Panc1 (cell line): Measurements from ENCODE around the gene MACROD1.

Experiments
- TF ChIP-seq, protein P1 (sequence below): fragments of 450-650 bp; IDR thresholded peaks from 2 replicates; pipeline ENCODE4 v1.5.1; 2017; ENCODE audit warnings: mild to moderate bottlenecking
- TF ChIP-seq, protein P2 (sequence below), 2 experiments: IDR thresholded peaks; 2 replicates each; pipeline ENCODE4 v1.6.1; 2011 to 2012; ENCODE audit warnings: low read depth in 2 of 2, control low read depth in 1 of 2, low read length in 1 of 2, mild to moderate bottlenecking in 1 of 2, moderate library complexity in 1 of 2; ENCODE audit not compliant: insufficient read depth in 1 of 2

DNA sequence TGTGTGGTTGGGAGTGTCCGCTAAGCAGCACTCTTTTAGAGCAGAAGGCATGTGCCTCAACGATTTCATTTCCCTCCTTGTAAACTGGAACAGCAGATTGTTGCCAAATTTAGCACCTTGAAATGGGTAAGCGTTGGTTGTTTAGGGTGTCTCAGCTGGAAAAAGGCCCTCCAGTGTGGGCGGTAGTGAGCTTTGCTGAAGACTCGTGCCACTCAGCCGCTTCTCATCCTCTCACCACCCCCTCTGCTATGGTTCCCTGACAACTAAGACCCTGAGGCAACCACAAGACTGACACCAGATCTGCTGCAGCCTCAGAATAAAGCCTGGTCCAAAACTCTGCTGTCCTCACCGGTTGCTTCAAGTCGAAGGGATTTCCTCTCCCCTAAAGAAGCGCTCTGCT is 30.7 kb upstream of the MACROD1 start:
- TF ChIP-seq, protein P1, sequence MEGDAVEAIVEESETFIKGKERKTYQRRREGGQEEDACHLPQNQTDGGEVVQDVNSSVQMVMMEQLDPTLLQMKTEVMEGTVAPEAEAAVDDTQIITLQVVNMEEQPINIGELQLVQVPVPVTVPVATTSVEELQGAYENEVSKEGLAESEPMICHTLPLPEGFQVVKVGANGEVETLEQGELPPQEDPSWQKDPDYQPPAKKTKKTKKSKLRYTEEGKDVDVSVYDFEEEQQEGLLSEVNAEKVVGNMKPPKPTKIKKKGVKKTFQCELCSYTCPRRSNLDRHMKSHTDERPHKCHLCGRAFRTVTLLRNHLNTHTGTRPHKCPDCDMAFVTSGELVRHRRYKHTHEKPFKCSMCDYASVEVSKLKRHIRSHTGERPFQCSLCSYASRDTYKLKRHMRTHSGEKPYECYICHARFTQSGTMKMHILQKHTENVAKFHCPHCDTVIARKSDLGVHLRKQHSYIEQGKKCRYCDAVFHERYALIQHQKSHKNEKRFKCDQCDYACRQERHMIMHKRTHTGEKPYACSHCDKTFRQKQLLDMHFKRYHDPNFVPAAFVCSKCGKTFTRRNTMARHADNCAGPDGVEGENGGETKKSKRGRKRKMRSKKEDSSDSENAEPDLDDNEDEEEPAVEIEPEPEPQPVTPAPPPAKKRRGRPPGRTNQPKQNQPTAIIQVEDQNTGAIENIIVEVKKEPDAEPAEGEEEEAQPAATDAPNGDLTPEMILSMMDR = no peak
- TF ChIP-seq, protein P2, sequence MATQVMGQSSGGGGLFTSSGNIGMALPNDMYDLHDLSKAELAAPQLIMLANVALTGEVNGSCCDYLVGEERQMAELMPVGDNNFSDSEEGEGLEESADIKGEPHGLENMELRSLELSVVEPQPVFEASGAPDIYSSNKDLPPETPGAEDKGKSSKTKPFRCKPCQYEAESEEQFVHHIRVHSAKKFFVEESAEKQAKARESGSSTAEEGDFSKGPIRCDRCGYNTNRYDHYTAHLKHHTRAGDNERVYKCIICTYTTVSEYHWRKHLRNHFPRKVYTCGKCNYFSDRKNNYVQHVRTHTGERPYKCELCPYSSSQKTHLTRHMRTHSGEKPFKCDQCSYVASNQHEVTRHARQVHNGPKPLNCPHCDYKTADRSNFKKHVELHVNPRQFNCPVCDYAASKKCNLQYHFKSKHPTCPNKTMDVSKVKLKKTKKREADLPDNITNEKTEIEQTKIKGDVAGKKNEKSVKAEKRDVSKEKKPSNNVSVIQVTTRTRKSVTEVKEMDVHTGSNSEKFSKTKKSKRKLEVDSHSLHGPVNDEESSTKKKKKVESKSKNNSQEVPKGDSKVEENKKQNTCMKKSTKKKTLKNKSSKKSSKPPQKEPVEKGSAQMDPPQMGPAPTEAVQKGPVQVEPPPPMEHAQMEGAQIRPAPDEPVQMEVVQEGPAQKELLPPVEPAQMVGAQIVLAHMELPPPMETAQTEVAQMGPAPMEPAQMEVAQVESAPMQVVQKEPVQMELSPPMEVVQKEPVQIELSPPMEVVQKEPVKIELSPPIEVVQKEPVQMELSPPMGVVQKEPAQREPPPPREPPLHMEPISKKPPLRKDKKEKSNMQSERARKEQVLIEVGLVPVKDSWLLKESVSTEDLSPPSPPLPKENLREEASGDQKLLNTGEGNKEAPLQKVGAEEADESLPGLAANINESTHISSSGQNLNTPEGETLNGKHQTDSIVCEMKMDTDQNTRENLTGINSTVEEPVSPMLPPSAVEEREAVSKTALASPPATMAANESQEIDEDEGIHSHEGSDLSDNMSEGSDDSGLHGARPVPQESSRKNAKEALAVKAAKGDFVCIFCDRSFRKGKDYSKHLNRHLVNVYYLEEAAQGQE (IDR thresholded peaks at IDR 0.05; ENCODE audit: insufficient read depth in 1 of 2, low read depth in 2 of 2, low read length in 1 of 2) = no peak
